Fibroblast of pulmonary artery (primary cell): ENCODE data around the gene ZNF385C.
"Not testable (repeated sequence)": the region's sequence is repeated elsewhere in the genome, so short reads cannot be mapped to it uniquely, and the experiment has no call there.

Experiments used
- DNase-seq: peaks from one replicate; pipeline ENCODE4 v3.0.0-alpha.2; 2010; ENCODE audit warnings: low read depth
- H3K4me3 ChIP-seq: replicated peaks from 2 replicates; pipeline ENCODE4 v1.5.1; 2011; ENCODE audit warnings: low read depth, mild to moderate bottlenecking, control low read depth, low read length, moderate library complexity
- TF ChIP-seq, protein P1 (sequence below): IDR thresholded peaks from 2 replicates; pipeline ENCODE4 v1.5.1; 2011; ENCODE audit warnings: mild to moderate bottlenecking, control low read depth, low read length, inconsistent platforms; ENCODE audit errors: missing control alignments

The ZNF385C gene

DNA sequence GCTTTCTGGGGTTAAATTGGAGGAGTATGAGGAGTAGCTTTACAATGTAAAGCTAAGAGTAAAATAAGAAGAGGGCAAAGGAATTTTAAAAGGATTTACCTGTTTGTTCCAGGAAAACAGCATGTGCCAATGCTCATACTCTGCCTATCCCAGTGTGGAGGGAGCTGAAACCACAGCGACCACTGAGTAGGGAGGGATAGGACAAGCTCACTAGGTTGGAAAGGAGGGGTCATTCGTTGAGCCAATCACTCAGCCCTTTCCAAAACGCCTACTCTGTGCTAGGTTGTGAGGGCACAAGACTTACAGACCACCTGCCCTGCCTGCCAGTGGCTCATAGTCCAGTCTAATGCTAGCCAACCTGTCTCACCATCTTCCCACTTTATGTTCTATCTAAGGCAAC is 79.9 kb downstream of the ZNF385C start:
- H3K4me3 ChIP-seq, result peak overlapping the region; percentile 100
- TF ChIP-seq, protein P1, sequence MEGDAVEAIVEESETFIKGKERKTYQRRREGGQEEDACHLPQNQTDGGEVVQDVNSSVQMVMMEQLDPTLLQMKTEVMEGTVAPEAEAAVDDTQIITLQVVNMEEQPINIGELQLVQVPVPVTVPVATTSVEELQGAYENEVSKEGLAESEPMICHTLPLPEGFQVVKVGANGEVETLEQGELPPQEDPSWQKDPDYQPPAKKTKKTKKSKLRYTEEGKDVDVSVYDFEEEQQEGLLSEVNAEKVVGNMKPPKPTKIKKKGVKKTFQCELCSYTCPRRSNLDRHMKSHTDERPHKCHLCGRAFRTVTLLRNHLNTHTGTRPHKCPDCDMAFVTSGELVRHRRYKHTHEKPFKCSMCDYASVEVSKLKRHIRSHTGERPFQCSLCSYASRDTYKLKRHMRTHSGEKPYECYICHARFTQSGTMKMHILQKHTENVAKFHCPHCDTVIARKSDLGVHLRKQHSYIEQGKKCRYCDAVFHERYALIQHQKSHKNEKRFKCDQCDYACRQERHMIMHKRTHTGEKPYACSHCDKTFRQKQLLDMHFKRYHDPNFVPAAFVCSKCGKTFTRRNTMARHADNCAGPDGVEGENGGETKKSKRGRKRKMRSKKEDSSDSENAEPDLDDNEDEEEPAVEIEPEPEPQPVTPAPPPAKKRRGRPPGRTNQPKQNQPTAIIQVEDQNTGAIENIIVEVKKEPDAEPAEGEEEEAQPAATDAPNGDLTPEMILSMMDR, result no peak
- DNase-seq, result no peak

GRCh38 chr17:42017866-42018200 is 80.4 kb downstream of the ZNF385C start:
- no peak for DNase-seq
- peak overlapping the region; percentile 100 for H3K4me3 ChIP-seq
- TF ChIP-seq, protein P1, result no peak

- TF ChIP-seq, protein P1, result no peak
- peak; percentile 92 for DNase-seq
- peak within 1 kb of the TSS; percentile 100 for H3K4me3 ChIP-seq
These were observed 81.1 kb downstream of the ZNF385C start, which contains the start of gene DNAJC7 for GRCh38 chr17:42016941-42017865. DNAJC7 (minus strand) TSS chr17:42017439; CDS start chr17:42017416, 23 bp downstream.

GRCh38 chr17:42016411-42016831 is 81.9 kb downstream of the ZNF385C start:
- TF ChIP-seq, protein P1, result no peak
- peak overlapping the region; percentile 100 for H3K4me3 ChIP-seq
- peak; percentile 26 for DNase-seq

- not testable (repeated sequence) for DNase-seq
These were observed 84.5 kb downstream of the ZNF385C start for GRCh38 chr17:42013740-42014139.

DNA sequence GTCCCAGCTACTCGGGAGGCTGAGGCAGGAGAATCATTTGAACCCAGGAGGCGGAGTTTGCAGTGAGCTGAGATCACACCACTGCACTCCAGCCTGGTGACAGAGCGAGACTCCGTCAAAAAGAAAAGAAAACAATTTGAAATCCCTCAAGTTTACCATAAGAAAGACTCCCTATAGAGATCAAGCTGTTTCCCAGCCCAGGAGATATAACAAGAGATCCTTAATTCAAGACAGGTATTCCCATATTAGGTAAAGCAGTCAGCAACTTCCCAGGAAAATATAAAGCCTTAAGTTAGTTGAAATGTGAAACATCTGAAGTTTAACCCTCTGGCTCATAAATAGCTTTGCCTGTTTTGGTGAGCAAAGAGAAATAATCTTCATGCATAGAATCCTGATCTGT is 85.9 kb downstream of the ZNF385C start:
- not testable (repeated sequence) for DNase-seq, H3K4me3 ChIP-seq

More at GRCh38 chr17:42013740-42014139, 84.5 kb downstream of the ZNF385C start:
- H3K4me3 ChIP-seq, result not testable (repeated sequence)

GRCh38 chr17:42010898-42011516 is 87.3 kb downstream of the ZNF385C start:
- no peak overlapping the region for H3K4me3 ChIP-seq
- DNase-seq, result peak; percentile 55
- TF ChIP-seq, protein P1, result no peak

DNA sequence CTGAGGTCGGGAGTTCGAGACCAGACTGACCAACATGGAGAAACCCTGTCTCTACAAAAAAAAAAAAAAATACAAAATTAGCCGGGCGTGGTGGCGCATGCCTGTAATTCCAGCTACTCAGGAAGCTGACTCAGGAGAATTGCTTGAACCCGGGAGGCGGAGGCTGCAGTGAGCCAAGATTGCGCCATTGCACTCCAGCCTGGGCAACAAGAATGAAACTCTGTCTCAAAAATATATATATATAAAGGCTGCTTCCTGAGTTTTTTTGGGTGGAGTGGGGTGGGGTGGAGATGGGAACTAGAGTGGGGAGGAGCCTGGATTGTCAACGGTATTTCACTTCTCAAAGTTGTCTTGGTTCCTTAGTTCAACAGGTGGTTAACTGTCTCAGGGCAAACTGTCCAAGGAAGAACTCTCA is 88.0 kb downstream of the ZNF385C start:
- not testable (repeated sequence) for H3K4me3 ChIP-seq
- peak; percentile 78 for DNase-seq
